ENCODE results near the gene ABCB10.

GRCh38 chr1:229466887-229467286, 91.6 kb downstream of the ABCB10 start:
- TF ChIP-seq EP300 (IDR thresholded peaks at IDR 0.05) (no peak), CTCF (IDR thresholded peaks at IDR 0.05) (no peak), POLR2A (IDR thresholded peaks at IDR 0.05) (no peak)
